ENCODE measurements around the gene PIK3CG. TPM values are rescaled to one million over a fixed set of nuclear protein-coding genes. Genes with fewer than 3 reads are reported as not detected.
"Not testable (repeated sequence)": the region's sequence is repeated elsewhere in the genome, so short reads cannot be mapped to it uniquely, and the experiment has no call there.

PIK3CG gene
- total RNA-seq, 1 experiment from 2014 or later = 0.03 TPM

DNA sequence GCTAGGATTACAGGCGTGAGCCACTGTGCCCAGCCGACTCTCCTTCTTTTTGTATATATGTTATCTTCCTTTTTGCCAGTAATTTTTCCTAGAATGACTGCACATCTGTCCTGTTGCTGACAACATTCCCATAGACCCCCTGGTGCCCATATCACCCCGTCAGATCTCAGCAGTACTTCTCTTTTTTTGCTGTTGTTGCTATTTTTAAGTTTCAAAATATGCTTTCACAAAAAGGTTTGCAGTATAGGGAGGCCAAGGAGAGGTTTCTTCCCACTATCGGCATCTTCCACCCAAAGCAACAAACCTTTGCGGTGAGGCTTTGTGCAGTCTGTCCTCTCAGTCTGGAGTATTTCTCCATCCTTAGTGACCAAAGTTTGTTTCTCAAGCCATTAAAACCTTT lies 23.1 kb downstream of the PIK3CG start:
- Histone ChIP-seq H3K4me3 (ENCODE audit: insufficient read depth, low read depth, low read length) (no peak overlapping the region), H3K36me3 (replicated peaks; ENCODE audit: control insufficient read depth, insufficient read depth, low read length) (no peaks in the 10 kb centered on the region), H3K27me3 (ENCODE audit: control insufficient read depth, insufficient read depth, low read length) (no peaks in the 10 kb centered on the region)
- no peak for DNase-seq

DNA sequence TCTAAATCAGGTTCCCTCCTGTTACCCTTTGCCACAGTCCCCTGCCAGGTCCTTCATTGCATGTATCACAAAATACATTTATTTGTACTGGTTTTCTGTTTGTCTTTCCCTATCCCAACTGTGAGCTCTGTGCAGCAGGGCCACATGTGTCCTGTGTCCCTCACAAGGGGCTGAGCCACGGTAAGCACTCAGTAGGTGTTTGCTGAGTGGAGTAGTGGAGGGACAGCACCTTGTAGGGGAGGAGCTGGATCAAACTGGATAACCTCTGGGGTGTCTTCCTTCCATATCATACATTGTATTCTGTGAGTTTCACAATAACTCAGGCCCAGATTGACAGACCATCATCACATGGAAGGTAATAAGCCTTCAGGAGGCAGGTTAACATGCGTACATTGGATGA lies 25.9 kb downstream of the PIK3CG start:
- no peaks in the 10 kb centered on the region for H3K27me3 ChIP-seq (ENCODE audit: control insufficient read depth, insufficient read depth, low read length)
- no peaks in the 10 kb centered on the region for H3K36me3 ChIP-seq (replicated peaks; ENCODE audit: control insufficient read depth, insufficient read depth, low read length)
- H3K4me3 ChIP-seq (ENCODE audit: insufficient read depth, low read depth, low read length) = no peak overlapping the region
- no peak for DNase-seq

DNA sequence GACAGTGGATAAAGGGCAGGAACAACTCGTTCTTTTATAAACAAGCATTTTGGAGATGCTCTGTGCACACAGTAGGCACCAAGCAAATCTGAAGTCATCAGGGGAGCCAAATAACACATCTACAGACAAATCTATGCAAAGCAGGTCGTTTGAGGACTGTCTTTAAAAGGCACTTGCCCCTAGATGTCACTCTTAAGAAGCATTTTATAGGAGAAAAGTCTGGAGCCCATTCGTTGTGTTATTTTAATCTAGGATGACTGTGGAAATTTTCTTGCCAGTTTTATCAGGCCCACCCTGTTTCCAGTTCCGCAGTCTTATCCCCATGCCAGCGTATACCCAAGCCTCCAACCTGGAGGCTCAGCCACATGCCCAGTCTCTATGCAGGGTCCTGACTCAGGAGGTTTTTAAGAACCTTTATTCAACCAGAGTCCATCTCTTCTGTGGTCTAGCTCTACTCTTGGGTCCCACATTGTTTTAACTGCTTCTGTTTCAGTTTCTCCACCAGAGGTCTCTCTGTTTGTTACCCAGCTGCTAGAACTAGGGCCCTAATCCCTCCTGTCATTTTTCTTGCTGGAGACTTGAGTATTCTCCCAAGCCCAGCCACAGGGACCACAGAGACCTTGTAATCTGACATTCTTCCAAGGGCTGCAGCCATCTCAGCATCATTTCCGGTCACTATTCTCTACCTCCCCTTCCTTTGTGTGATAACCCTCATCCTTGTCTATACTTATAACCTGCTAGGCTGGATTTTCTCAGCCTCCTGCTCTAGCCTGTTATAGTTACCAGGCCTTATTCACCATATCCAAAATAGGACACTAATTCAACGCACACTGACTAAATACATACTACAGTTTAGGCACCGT lies 26.7 kb downstream of the PIK3CG start:
- no peak overlapping the region for H3K4me3 ChIP-seq (ENCODE audit: insufficient read depth, low read depth, low read length)
- DNase-seq = peak; percentile 28
- no peaks in the 10 kb centered on the region for H3K36me3 ChIP-seq (replicated peaks; ENCODE audit: control insufficient read depth, insufficient read depth, low read length)
- H3K27me3 ChIP-seq (ENCODE audit: control insufficient read depth, insufficient read depth, low read length) = no peaks in the 10 kb centered on the region

DNA sequence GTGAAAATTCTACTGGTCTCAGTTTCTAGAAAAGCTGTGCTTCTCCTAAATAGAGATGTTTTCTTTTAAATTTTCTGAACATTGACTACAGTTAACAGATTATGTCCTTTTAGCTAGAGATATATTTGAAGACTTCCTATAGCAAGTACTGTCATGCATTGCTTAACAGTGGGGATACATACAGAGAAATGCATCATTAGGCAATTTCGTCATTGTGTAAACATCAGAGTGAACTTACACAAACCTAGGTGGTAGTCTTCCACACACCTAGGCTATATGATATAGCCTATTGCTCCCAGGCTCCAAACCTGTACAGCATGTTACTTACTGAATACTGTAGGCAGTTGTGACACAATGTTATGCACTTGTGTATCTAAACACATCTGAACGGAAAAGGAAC lies 28.5 kb downstream of the PIK3CG start:
- Histone ChIP-seq H3K4me3 (ENCODE audit: insufficient read depth, low read depth, low read length) (no peak overlapping the region), H3K27me3 (ENCODE audit: control insufficient read depth, insufficient read depth, low read length) (no peaks in the 10 kb centered on the region), H3K36me3 (replicated peaks; ENCODE audit: control insufficient read depth, insufficient read depth, low read length) (no peaks in the 10 kb centered on the region)
- DNase-seq = no peak

DNA sequence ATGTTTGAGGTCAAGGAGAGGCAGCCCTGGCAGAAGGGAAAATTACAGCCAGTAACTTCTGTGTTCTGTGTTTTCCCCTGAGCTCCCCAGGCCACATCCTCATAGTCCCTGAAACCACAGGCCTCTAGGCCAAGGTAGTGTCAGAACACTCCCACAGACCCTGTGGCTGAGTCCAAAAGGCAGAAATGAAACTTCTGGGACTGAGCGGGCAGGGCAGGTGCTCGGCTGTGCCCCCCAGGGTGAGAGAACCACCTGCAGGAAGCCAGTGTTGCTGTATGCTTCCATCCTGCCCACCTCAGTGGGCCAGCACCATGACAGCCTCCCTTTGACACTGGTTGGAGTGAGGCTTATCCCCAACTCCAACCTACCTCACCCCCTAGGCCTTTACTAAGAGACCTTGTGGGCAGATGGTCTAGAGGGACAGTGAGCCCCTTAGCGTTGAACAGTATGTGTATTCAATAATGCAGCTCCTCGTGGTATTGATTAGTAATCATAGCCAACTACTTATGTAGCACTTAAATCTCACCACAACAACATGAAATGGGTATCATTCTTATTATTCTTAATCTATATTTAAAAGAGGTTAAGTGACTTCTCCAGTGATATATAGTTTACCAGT lies 30.3 kb downstream of the PIK3CG start:
- Histone ChIP-seq H3K4me3 (ENCODE audit: insufficient read depth, low read depth, low read length) (no peak overlapping the region), H3K27me3 (ENCODE audit: control insufficient read depth, insufficient read depth, low read length) (no peaks in the 10 kb centered on the region), H3K36me3 (replicated peaks; ENCODE audit: control insufficient read depth, insufficient read depth, low read length) (no peaks in the 10 kb centered on the region)
- DNase-seq = no peak

- H3K27me3 ChIP-seq (ENCODE audit: control insufficient read depth, insufficient read depth, low read length) = no peaks in the 10 kb centered on the region
- H3K4me3 ChIP-seq (ENCODE audit: insufficient read depth, low read depth, low read length) = no peak overlapping the region
- DNase-seq = no peak
- no peaks in the 10 kb centered on the region for H3K36me3 ChIP-seq (replicated peaks; ENCODE audit: control insufficient read depth, insufficient read depth, low read length)
Measured at GRCh38 chr7:106896231-106896630, 31.1 kb downstream of the PIK3CG start.

DNA sequence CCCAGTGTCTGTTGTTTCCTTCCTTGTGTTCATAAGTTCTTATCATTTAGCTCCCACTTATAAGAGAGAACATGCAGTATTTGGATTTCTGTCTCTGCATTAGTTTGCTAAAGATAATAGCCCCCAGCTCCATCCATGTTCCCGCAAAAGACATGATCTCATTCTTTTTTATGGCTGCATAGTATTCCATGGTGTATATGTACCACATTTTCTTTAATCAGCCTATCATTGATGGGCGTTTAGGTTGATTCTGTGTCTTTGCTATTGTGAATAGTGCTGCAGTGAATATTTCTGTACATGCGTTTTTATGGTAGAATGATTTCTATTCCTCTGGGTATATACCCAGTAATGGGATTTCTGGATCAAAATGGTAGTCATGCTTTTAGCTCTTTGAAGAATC lies 32.5 kb downstream of the PIK3CG start:
- not testable (repeated sequence) for H3K27me3 ChIP-seq (ENCODE audit: control insufficient read depth, insufficient read depth, low read length); H3K4me3 ChIP-seq (ENCODE audit: insufficient read depth, low read depth, low read length); H3K36me3 ChIP-seq (replicated peaks; ENCODE audit: control insufficient read depth, insufficient read depth, low read length); DNase-seq

- DNase-seq; H3K36me3 ChIP-seq (replicated peaks; ENCODE audit: control insufficient read depth, insufficient read depth, low read length); H3K27me3 ChIP-seq (ENCODE audit: control insufficient read depth, insufficient read depth, low read length): not testable (repeated sequence)
Measured at GRCh38 chr7:106898967-106899366, 33.9 kb downstream of the PIK3CG start.

DNA sequence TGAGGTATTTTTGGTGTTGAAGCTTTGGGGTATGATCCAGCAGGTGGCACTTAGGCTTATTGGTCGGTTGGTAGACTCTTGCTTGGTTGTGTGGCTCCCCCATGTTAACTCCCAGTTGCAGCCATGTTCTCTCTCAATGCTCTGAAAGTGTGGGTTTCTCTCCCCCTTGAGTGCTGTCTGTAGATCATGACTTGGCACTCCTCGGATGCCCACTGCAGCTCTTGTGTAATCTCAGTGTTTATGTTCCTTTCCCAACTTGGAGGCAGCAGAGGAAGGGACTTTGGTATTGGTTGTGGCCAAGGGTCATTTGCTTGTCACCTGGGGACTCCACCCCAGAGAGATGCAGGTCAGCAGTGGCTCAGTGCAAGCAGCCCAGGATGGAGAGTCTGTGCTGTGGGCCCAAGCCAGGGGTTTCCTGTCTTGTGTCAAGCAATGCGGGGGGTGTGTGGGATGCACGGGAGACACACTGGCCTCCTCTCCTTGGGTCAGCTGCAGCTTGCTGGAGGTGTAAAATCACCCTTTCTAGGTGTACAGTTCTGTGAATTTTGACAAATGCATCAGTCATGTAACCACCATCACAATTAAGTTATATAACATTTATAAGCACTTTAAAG lies 36.9 kb downstream of the PIK3CG start:
- Histone ChIP-seq H3K36me3 (replicated peaks; ENCODE audit: control insufficient read depth, insufficient read depth, low read length) (no peaks in the 10 kb centered on the region), H3K4me3 (ENCODE audit: insufficient read depth, low read depth, low read length) (no peak overlapping the region), H3K27me3 (ENCODE audit: control insufficient read depth, insufficient read depth, low read length) (peaks cover 8% of the 10 kb centered on the region)
- no peak for DNase-seq

More at GRCh38 chr7:106898967-106899366, 33.9 kb downstream of the PIK3CG start:
- not testable (repeated sequence) for H3K4me3 ChIP-seq (ENCODE audit: insufficient read depth, low read depth, low read length)

- DNase-seq = peak; percentile 26
- no peak overlapping the region for H3K4me3 ChIP-seq (ENCODE audit: insufficient read depth, low read depth, low read length)
- H3K36me3 ChIP-seq (replicated peaks; ENCODE audit: control insufficient read depth, insufficient read depth, low read length) = no peaks in the 10 kb centered on the region
- H3K27me3 ChIP-seq (ENCODE audit: control insufficient read depth, insufficient read depth, low read length) = peaks cover 12% of the 10 kb centered on the region
Measured at GRCh38 chr7:106905734-106906133, 40.7 kb downstream of the PIK3CG start.

DNA sequence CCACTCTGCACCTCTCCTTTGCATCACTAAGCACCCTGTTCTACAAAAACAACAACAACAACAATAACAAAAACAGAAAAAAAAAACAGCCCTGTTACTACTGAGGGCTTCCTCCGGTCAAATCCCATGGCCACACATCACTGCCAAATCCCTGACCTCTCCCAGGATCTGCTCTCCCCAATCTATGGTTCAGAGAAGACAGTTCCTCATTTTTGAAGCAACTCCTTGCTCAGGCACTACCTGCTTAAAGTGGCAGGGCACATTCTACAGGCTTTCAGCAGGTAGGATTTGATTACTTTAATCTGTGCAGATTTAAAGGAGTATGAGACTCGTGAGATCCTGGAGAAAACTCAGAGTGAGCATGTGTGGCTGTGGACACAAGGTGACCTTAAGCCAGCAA lies 46.9 kb downstream of the PIK3CG start:
- no peak for DNase-seq
- Histone ChIP-seq H3K4me3 (ENCODE audit: insufficient read depth, low read depth, low read length) (no peak overlapping the region), H3K27me3 (ENCODE audit: control insufficient read depth, insufficient read depth, low read length) (peaks cover 4% of the 10 kb centered on the region; the same call in 1 of the 2 replicates), H3K36me3 (replicated peaks; ENCODE audit: control insufficient read depth, insufficient read depth, low read length) (no peaks in the 10 kb centered on the region)

- DNase-seq = no peak
- no peaks in the 10 kb centered on the region for H3K36me3 ChIP-seq (replicated peaks; ENCODE audit: control insufficient read depth, insufficient read depth, low read length)
- H3K4me3 ChIP-seq (ENCODE audit: insufficient read depth, low read depth, low read length) = no peak overlapping the region
- no peaks in the 10 kb centered on the region for H3K27me3 ChIP-seq (ENCODE audit: control insufficient read depth, insufficient read depth, low read length)
Measured at GRCh38 chr7:106914018-106914607, 49.0 kb downstream of the PIK3CG start.

GRCh38 chr7:106915407-106915806 lies 50.3 kb downstream of the PIK3CG start:
- Histone ChIP-seq H3K27me3 (ENCODE audit: control insufficient read depth, insufficient read depth, low read length) (no peaks in the 10 kb centered on the region), H3K4me3 (ENCODE audit: insufficient read depth, low read depth, low read length) (no peak overlapping the region), H3K36me3 (replicated peaks; ENCODE audit: control insufficient read depth, insufficient read depth, low read length) (no peaks in the 10 kb centered on the region)
- no peak for DNase-seq

DNA sequence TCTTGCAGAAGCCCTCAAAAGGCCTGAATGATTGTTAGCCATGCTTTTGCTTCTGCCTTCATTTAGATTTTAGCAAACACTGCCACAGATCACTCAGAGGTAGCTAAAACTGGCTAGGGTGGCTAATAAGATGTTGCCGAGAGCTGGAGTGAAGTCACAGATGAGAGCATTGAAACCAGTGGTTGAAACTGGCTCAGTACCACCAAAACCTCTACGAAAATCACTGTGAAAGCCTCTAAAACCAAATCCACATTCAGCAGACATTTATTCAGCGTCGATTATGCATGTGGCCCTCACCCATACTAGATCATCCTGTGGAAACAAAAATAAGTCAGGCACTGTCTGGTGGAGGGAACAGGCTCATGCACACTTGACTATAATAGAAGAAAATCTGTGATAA lies 50.8 kb downstream of the PIK3CG start:
- H3K27me3 ChIP-seq (ENCODE audit: control insufficient read depth, insufficient read depth, low read length) = no peaks in the 10 kb centered on the region
- no peak overlapping the region for H3K4me3 ChIP-seq (ENCODE audit: insufficient read depth, low read depth, low read length)
- no peak for DNase-seq
- H3K36me3 ChIP-seq (replicated peaks; ENCODE audit: control insufficient read depth, insufficient read depth, low read length) = no peaks in the 10 kb centered on the region

DNA sequence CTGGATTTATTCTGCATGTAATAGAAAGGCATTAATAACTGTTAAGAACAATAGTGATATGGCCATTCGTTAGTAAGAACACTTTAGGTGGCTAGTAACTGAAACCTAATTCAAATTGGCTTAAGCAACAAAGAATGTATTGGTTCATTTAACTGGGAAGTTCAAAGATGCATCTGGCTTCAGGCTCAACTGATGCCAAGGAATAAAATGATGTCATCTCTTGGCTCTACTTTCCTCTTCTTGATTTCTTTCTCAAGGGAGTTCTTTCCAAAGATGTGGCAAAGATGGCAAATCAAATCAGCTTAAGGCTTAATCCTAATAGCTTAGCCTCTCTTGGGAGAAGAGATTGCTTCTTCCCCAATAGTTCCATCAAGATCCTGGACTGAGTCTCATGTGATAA lies 51.6 kb downstream of the PIK3CG start:
- Histone ChIP-seq H3K4me3 (ENCODE audit: insufficient read depth, low read depth, low read length) (no peak overlapping the region), H3K36me3 (replicated peaks; ENCODE audit: control insufficient read depth, insufficient read depth, low read length) (no peaks in the 10 kb centered on the region), H3K27me3 (ENCODE audit: control insufficient read depth, insufficient read depth, low read length) (no peaks in the 10 kb centered on the region)
- DNase-seq = no peak

Data from H7 (cell line).